HEK293 (cell line): ENCODE results near the gene OTOF.

Experiments used
- CTCF ChIP-seq: fragments of 450-650 bp; formaldehyde crosslinking; IDR thresholded peaks from 2 replicates; pipeline ENCODE4 v1.5.1; 2016; ENCODE audit warnings: missing biosample characterization, missing genetic modification characterization
- RBAK ChIP-seq: fragments of 450-650 bp; formaldehyde crosslinking; IDR thresholded peaks from 2 replicates; pipeline ENCODE4 v1.5.1; 2016; ENCODE audit warnings: missing biosample characterization, missing genetic modification characterization

- no peak for TF ChIP-seq RBAK (tag by site-specific recombination)
- TF ChIP-seq CTCF (tag by site-specific recombination), result no peak
Observed at GRCh38 chr2:26442301-26442700, 35.6 kb downstream of the OTOF start.
